HG02642 (cell line): Measurements from ENCODE around the gene CRYM.
"Not testable (repeated sequence)": the region's sequence is repeated elsewhere in the genome, so short reads cannot be mapped to it uniquely, and the experiment has no call there.

Experiments
- ATAC-seq: cut with Tn5 transposase; IDR thresholded peaks from one replicate; pipeline ENCODE4 v1.9.1; 2021; ENCODE audit warnings: mild to moderate bottlenecking; ENCODE audit not compliant: unreplicated experiment, poor library complexity

The CRYM gene

DNA sequence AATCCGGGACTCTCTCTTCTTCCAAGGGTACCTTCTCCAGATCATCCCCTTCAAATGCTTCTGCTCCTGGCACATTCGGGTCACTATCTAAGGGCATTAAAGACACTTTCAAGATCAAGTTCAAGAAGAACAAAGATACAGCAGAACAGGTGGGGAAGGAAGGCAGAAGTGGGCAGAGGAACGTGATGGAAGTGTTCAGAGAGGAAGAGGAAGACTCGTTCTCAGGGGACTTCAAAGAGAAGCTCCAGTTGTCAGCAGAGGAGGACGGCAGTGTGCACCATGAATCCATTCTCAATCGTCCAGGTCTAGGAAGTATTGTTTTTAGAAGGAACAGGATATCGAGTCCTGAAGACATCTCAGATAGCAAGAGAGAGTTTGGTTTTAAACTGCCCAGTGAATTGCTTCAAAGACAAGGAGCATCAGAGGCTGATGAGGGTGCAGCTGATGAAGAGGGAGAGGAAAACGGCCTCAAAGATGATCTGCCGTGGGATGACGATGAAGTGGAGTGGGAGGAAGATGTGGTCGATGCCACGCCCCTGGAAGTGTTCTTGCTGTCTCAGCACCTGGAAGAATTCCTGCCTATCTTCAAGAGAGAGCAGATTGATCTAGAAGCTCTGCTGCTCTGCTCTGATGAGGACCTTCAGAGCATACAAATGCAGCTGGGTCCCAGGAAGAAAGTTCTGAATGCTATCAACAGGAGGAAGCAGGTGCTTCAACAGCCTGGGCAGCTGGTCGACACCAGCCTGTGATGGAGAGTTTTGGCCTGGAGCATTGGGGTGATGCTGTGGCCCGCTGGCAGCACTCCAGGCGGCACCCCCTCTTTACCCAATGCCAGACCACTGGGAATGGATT, 27.8 kb downstream of the CRYM start:
- no peak for ATAC-seq

DNA sequence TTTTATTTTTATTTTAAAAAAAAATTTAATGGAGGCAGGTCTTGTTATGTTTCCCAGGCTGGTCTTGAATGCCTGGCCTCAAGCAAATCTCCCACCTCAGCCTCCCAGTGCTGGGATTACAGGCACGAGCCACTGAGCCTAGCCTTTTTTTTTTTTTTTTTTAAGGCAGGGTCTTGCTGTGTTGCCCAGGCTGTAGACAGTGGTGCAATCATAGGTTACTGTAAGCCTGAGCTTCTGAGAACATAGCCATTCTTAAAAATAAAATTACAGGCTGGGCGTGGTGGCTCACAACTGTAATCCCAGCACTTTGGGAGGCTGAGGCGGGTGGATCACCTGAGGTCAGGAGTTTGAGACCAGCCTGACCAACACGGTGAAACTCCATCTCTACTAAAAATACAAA, 29.9 kb downstream of the CRYM start:
- not testable (repeated sequence) for ATAC-seq

DNA sequence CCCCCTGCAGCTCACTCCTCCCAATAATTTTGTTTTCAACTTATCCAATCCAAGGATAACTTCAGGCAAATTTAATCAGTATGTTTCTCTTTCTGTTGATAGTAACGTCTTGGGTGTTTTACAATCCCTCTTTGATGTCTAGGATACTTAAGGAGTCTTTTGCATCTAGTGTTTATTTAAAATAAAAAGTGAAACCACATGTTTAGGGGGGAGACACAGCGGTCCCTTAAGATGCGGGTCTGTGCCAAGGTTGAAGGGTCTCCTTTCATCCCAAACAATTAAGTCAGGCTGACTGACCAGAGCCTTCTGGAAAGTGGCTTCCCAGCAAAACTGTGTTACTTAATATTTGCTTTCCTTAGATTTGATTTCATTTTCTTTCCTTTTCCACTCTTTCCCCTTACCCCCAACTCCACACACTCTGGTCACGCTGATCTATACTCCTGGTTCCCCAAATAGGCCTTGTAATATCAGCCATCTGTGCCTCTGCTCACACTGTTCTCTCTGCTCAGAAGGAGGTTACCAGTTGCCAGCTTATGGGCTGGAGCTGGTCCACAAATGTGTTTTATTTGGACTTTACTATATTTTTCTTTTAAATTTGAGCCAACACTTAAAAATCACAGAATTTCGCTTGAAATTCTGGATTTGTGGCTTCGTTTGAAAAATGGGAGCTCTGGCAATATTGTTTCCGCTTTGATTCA, 33.4 kb downstream of the CRYM start:
- no peak for ATAC-seq

DNA sequence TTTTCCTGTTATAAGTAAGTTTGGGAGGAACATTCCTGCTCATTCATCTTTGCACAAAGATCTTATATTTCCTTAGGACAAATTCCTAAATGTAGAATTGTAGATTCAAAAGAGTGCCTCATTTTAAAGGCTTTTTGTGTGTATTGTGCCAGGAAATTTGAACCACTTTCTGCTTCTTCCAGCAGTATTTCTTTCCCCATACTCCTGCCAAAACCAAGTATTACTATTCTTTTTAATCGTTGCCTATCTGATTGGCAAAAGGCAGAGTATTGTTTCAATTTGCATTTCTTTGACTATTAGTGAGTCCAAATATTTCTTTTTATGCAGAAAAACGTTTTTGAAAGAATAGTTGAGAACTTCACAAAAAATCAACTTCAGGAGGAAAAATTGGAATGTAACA, 35.3 kb downstream of the CRYM start:
- ATAC-seq, result no peak

DNA sequence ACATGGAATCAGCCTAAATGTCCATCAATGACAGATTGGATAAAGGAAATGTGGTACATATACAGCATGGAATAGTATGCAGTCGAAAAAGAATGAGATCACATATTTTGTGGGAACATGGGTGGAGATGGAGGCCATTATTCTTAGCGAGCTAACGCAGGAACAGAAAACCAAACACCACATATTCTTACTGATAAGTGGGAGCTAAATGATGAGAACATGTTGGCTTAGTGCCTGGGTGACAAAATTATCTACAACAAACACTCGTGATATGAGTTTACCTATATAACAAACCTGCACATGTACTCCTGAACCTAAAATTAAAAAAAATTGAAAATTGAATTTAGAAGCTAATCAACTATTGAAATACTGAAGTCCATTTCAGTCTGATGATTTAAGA, 38.4 kb downstream of the CRYM start:
- no peak for ATAC-seq

DNA sequence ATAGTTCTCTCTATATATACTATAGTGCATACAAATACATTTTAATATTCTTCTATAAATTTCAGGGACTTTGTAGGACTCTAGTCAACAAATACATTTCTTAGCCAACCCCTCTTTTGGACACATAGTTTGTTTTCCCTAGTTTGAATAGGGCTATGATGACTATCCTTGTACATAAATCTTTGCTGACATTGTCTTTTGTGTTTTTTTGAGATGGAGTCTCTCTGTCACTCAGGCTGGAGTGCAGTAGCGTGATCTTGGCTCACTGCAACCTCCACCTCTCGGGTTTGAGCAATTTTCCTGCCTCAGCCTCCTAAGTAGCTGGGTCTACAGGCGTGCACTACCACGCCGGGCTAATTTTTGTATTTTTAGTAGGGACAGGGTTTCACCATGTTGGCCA, 41.3 kb downstream of the CRYM start:
- no peak for ATAC-seq

DNA sequence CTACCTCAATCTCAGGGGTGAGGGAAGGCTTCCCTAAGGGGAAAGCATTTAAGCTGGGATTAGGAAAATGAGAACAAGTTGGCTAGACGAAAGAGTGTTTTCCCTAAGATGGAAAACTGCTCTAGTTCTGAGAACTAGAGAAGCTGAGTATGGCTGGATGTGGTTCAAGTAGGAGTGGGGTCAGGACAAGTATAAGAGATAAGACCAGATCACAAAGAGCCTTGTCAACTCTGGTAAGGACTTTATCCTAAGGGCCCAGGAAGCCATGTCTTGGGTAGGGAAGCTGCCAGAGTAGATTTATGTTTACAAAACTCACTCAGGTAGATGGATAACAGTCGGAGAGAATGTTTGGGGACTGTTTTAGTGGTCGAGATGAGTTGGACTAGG, 42.9 kb downstream of the CRYM start:
- ATAC-seq, result no peak

DNA sequence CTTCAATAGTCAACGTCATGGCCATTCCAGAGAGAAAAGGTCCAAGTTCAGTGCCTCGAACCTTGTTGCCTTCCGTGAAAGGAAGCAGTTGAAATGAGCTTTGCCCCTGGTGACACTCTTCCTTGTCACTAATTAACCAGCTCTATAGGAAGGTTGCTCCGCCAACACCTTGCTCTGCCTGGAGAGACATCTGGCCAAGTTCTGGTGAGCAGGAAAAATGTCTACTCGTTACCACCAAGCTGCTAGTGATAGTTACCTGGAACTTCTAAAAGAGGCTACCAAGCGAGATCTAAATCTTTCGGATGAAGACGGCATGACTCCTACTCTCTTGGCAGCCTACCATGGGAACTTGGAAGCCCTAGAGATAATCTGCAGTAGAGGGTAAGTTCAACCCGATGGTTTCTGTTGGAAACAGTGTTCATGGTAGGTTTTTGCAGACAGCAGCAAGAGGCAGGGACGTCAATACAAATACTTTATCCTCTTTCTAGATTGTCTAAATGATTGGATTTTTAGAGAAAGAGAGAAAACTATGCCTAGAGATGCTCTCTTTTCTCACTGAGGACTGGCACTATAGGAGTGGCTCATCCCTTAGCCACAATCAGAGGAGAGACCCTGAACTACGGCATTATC, 44.5 kb downstream of the CRYM start, which contains the start of gene ANKS4B:
Gene ANKS4B (plus strand): TSS at position 179 of the 630 bp plus-strand sequence. CDS start 39 bp downstream, at position 218.
- ATAC-seq, result no peak

DNA sequence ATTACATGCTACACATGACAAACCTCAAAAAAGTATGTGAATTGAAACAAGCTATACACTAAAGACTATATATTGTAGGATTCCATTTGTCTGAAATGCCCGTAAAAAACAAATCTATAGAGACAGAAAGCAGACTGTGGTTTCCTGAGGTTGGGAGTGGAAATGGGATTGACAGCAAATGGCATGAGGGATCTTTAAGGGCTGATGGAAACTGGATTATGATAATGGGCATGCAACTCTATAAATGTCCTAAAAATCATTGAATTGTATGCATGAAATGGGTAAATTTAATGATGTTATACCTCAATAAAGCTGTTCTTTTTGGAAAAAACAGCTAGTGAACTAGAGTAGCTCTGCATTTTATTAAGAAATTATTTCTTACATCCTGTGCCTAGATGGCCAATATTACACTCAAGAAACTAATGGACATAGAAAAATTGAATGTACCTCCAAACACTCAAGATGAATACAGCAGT, 45.0 kb downstream of the CRYM start:
- no peak for ATAC-seq

DNA sequence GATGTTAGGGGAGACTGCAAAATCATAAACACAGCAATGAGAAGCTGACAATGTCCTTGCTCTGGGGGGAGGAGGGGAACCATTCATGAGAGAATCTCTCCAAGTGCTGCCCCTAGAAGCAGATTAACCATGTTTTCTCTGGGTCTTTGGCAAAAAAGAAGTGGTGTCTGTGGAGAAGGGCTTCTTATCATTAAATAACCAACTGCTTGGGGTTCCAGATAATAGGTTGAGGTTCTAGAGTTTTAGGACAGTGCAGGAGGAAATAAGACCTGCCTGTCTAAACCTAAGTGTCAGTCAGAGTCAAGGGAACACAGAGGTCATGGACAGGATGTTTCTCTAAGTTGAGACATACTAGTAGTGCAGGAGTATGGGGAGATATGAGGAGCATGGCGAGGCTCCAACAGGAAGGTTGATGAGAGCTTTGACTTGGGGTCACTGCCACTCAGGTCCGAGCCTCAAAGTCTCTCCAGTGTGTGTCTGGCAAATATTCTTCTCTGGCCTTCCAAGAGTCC, 49.7 kb downstream of the CRYM start:
- no peak for ATAC-seq

DNA sequence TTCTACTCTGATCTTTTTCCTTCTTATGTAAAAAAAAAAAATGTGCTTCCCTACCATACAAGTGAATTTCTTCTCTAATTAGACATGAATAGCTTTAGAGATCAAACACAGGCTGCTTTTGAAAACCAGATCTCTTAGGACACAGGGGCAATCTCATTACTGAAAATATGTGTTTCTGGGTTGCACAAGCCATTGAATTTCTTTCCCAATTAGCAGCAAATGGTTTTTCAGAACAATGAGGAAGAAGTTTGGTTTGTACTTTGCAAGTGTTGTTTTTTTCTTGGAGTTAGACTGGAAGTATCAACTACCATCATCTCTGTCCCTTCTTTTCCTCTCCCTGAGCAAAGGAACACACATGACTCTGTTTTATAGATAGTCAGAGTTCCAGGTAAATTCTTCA, 50.2 kb downstream of the CRYM start:
- ATAC-seq, result no peak

DNA sequence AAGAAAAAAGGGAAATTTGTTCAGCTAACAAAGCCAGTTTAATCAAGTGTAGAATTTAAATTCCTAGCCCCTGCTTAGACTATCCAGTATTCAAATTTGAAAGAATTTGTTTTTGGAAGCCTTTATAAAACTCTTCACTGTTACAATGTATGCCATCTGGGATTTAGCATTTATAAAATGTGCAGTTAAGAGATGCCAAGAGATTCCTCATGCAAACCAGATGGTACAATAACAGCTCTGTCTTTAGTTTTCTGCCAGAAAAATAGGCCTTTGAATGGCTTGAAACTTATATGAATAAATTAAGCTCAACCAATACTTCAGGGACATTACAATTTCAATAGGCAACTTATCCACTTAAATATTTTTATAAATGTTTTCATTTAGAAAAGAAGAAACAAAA, 51.3 kb downstream of the CRYM start:
- no peak for ATAC-seq

DNA sequence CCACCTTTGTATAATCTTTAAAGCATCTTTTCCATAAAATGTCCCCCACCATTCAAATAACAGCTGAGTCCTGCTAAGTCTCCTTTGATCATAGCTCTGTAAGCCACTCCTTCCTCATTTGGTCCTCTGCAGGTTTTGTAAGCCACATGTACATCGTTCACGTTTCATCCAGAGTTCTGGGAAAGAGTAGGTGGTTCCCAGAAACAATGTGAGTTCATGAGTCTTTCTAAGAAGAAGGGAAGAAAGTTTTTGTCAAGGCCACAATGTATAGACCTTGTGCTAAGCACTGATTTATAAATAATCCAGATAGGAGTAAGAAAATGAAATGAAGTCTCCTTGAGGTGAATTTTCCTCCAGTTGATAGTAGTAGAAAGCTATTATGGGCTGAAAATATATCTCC, 53.3 kb downstream of the CRYM start:
- ATAC-seq, result no peak

DNA sequence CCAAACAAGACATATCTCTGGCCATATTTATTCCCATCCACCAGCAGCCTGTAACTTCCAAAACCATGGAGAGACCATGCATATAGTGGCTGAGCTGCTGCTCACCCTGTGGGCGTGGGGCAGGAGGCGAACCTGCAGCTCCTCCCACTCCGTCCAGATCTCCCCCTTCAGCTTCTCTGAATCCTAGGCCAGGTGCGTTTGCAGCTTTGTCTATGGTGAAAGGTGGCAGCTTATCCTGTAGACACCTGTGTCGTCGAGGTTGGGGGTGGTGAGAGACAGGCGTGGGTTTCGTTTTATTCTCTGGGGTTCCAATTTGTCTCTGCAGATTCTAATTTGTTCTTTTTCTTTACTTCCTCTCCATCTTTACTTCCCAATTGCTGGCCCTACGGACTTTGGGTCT, 54.3 kb downstream of the CRYM start:
- no peak for ATAC-seq

DNA sequence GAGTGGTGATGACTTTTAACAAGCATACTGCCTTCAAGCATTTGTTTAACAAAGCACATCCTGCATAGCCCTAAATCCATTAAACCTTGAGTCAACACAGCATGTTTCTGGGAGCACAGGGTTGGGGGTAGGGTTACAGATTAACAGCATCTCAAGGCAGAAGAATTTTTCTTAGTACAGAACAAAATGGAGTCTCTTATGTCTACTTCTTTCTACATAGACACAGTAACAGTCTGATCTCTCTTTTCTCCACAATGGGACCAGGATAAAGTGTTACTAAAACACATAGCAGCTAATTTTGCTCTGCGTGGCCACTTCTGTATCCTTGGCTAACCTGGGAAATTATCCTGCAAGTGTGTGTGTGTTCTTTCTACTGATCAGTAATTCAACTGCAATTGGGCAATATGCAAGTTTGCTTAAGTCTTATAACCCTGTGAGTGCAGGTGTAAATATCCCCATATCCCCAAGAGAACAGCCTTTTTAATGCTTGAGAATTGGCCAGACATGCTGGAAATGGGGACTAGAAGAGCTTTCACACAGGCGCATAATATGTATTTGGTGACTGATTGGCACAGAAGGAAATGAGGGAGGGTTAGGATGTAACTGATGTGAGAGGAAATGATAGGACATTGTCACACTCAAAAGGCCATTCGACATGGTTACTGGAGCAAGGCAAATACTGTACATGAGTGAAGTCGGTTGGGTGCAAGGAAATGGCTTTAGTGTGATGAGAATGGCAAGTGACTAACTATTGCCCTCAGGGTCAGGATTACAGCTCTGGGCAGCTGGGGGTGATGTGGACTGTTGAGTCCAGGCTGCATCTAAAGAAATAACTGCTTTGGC, 55.4 kb downstream of the CRYM start:
- no peak for ATAC-seq

DNA sequence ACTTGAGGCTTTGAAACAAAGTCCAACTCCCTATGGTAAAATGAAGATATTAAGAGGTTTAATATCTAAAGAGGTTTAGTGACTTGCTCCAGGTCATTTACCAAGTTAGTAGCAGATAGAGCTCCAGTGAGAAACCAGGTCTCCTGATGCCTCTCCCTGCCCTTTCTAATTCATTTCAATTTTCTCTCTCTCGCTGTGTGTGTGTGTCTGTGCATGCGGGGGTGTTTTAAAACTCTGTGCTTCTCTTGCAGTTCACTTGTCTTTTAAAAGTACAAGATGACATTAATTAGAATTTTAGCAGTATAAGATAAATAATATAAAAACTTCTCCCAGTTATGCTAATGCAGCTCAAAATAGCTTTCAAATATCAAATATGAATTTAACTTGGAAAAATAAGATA, 58.5 kb downstream of the CRYM start:
- ATAC-seq, result no peak

DNA sequence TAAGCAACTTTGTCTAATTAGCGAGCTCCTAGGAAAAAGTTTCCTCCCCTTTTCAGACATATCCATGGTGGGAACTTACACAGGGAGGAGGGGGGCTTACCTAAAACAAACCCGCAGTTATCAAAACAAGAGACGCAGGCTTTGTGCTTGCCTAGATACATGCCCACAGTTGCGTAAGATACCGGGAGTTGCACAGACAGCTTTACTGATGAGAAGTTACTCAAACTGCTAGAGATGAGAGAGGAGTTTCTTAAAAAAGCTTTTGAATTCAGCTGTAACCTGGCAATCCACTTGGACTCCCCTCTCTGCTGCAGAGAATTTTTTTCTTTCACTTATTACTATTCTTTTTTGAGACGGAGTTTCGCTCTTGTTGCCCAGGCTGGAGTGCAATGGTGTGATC, 59.9 kb downstream of the CRYM start:
- no peak for ATAC-seq

DNA sequence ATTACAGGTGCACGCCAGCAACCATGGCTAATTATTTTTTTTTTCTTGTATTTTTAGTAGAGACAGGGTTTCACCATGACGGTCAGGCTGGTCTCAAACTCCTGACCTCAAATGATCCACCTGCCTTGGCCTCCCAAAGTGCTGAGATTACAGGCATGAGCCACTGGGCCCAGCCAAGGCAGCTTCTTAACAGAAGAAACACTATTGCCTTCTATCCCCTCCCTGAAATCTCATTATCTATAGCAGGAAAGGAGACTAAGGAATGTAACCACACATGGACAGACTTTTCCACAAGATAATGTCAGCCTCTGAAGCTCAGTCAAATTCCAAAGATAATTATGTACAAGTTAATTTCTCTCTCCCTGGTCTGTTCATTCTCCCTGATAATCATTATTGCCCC, 61.0 kb downstream of the CRYM start:
- no peak for ATAC-seq

DNA sequence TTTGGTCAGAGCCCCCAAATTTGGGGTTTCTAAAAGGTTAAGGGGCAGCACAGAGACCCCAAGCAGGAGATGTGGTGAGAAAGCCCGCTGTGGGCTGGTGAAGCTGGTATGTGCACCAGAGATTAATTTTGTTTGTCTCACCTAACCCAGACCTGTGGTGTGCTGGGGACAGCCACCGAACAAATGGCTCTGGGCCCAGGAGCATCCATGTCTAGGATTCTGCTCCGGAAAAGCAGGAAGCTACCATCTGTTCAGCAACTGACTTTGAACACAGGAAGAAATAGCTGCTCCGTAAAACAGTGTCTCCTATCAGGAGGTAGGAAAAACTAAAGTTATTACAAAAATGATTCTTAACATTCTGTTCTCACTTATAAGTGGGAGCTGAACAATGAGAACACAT, 64.0 kb downstream of the CRYM start:
- no peak for ATAC-seq

DNA sequence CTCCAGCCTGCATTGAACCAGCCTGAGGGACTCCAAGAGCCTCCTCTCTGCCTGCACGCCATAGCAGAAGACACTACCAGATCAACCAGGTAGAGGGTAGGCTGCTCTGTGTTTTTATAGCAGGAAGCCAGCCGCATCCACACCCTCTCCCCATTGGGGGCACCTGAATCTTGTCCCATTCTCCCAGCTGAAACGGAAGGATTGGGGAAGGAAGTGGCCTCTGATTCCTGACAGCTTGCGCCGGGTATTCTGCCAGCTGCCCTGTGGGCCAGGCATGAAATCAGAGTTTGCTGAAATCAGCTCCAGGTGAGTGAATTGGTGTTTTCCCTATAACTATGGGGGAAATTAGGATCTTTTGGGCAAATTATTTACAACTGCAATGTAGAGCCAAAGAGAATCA, 66.6 kb downstream of the CRYM start, which contains the start of gene ZP2:
Gene ZP2 (minus strand): TSS at position 89 of the 400 bp plus-strand sequence. CDS start 27 bp downstream, at position 62.
- no peak for ATAC-seq
